ENCODE data around the gene SEMA5B.

SEMA5B gene

DNA sequence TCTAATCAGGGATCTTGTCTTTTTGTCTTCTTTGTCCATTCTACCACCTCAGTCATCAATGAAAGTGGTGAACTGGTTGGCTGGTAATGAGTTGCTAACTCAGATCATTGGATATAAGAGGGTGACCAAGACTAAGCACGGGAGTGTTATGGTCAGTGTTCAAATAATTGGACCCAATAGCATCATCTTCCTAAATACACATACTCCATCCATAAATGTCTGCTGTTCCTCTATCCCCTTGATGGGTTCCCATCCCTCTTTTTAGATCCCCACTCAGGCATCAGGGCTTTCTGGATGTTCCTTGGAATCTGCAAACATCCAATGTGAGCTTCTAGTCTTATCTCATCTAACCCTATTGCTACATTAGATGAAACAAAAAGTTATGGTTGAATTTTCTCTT is 3.5 kb downstream of the SEMA5B start:
- no peak for DNase-seq (ENCODE audit: low read depth in 2 of 2)

DNA sequence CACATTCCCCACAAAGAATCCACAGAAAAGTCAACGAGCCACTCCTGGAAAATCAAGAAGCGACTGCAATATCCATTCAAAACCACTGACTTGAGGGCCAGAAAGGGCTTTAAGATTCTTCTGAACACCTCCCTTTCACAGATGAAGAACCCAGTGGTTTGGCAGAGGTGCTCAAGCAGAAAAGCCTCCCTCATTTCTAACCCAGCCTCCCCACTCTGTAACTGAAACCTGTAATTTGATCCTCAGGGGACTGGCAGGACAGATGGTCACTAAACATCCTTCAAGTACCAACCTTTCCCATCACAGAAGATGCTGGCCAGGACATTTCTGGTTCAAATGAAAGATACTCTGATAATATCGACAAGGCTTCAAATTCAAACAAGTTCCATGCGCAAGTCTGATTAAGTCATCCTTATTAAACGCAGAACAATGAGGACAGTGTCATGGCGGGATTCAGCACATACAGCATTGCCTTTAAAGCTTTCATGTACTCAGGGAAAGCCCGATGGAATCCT is 5.5 kb downstream of the SEMA5B start:
- DNase-seq (ENCODE audit: low read depth in 2 of 2) = no peak

GRCh38 chr3:123021388-123021787 is 6.2 kb downstream of the SEMA5B start:
- no peak for DNase-seq (ENCODE audit: low read depth in 2 of 2)

- DNase-seq (ENCODE audit: low read depth in 2 of 2) = no peak
Observed at GRCh38 chr3:123020709-123021108, 6.9 kb downstream of the SEMA5B start.

GRCh38 chr3:123019591-123019990 is 8.0 kb downstream of the SEMA5B start:
- no peak for DNase-seq (ENCODE audit: low read depth in 2 of 2)

DNA sequence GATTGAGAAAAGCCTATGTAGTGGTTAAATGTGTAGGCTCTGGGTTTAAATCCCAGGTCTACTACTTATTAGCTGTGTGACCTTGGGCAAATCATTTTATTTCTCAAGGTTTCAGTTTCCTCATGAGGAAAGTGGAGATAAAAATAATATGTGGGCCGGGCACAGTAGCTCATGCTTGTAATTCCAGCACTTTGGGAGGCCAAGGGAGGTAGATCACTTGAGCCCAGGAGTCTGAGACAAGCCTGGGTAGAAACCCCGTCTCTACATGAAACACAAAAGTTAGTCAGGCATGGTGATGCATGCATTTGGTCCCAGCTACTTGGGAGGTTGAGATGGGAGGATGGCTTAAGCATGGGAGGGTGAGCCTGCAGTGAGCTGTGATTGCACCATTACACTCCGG is 8.4 kb downstream of the SEMA5B start:
- no peak for DNase-seq (ENCODE audit: low read depth in 2 of 2)

- DNase-seq (ENCODE audit: low read depth in 2 of 2) = no peak
Observed at GRCh38 chr3:123018683-123019082, 8.9 kb downstream of the SEMA5B start.

DNA sequence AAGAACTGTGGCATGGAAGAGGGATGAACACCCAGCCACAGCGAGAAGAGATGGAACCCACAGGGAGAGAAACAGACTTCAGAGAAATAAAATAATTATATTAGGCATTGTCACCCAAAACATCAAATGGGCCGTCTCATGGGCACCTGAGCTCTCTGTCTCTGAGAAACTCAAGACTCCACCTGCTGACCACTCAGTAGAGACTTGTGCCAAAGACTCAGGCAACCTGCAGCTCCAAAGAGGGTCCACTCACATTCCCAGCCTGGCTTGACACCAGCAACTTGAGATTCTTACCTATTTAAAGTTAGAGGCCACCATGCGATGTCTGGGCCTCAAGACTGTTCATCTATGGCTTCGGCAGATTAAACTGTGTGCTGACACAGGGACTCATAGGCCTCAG is 12.0 kb downstream of the SEMA5B start:
- no peak for DNase-seq (ENCODE audit: low read depth in 2 of 2)

DNA sequence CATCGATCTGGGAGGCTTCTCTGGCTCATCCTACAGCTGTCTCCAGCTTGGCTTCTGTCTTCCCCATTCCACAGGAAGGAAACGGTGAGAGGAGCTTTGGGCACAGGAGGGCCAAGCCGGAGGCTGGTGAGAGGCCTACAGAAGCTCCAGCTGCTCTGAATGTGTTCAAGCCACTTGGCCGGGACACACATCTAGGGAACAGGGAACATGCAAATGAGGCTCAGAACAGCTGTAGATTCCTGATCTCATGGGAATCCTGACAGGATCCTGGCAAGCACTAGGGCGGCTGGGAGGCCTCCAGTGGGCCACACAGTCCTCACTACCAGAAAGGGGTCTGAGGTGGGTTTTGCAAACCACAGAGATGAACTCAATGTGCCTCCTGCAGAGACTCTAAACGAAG is 13.7 kb downstream of the SEMA5B start:
- no peak for DNase-seq (ENCODE audit: low read depth in 2 of 2)

DNA sequence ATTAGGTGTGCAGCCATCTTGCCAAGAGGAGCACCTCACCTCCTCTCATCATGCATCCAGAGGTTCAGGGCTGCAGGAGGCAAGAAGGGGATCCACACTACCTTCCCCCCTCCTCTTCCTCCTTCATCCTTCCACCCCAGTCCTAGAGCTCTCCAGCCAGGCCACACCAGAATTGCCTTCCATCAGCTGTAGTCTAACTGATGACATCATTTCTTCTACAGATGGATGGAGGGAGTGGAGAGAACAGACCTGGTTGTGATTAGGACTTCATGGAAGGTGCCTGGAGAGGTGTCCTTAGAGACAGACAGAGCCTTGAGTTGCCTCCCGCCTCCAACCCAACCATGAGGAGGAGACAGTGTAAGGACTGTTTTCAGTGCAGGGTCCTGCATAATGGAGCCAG is 14.9 kb downstream of the SEMA5B start:
- DNase-seq (ENCODE audit: low read depth in 2 of 2) = no peak

DNA sequence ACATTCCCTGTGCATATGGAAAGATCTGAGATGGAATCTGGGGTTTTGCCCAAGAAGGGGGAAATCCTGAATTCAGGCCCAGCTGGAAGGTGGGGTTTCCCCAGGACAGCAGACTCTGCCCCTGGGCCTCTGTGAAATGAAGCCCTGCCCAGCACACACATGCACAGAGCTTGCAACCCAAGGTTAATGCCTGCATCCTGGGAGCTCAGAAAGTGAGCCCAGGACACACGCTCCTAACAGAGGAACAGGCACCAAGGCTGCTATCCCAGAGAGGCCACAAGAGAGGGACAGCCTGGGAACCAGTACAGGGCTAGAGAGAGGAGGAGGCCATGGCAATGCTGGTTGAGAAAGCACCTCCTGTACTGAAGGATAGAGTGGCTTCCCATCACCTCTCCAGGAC is 16.1 kb downstream of the SEMA5B start:
- no peak for DNase-seq (ENCODE audit: low read depth in 2 of 2)

DNA sequence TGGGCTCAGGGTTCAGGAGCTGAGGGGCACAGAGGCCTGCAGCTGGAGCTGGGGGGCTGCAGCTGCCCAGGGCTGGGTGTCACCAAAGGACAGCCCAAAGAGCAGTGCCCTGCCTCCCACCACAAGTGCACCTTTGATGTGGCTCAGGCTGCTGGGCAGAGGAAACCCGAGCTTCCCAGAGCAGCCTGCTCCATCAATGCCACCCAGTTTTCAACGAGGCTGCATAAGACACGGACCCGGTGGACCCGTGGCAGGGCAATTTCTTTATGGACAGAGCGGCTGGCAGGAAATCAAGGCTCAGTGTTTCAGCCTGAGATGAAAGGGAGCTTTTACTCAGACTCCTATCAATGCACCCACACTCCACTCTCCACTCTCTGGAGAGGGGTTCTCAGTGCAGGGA is 18.7 kb downstream of the SEMA5B start:
- DNase-seq (ENCODE audit: low read depth in 2 of 2) = no peak

DNA sequence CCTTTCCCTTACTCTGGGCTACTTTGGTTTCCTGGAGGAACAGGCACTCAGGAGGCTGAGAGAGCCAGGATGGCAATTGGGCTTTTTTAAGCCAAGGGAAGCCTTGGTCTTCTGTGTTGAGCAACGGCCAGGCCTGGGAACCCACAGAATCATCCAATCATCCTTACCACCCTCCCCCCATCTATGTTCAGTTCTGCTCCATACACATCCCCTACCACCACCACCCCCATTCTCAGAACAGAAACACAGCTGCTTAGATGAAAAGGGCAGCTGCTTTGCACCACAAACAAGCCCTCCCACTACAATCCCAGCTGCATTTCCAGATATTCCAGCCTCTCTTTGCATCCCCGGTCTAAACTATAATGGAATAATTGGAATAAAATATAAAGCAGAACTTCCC is 21.0 kb downstream of the SEMA5B start:
- no peak for DNase-seq (ENCODE audit: low read depth in 2 of 2)

DNA sequence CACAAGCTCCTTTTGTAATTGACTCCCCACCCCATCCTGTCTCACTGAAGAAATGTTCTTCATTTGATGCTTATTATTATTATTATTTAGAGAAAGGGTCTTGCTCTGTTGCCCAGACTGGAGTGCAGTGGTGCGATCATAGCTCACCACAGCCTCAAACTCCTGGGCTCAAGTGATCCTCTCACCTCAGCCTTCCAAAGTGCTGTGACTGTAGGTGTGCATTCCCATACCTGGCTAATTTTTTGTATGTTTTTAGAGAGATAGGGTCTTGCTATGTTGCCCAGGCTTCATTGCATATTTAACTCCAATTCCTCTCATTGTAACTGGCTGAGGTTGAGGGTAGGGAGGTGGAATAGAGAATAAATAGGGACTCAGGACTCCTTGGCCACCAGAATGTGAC is 22.3 kb downstream of the SEMA5B start:
- no peak for DNase-seq (ENCODE audit: low read depth in 2 of 2)

DNA sequence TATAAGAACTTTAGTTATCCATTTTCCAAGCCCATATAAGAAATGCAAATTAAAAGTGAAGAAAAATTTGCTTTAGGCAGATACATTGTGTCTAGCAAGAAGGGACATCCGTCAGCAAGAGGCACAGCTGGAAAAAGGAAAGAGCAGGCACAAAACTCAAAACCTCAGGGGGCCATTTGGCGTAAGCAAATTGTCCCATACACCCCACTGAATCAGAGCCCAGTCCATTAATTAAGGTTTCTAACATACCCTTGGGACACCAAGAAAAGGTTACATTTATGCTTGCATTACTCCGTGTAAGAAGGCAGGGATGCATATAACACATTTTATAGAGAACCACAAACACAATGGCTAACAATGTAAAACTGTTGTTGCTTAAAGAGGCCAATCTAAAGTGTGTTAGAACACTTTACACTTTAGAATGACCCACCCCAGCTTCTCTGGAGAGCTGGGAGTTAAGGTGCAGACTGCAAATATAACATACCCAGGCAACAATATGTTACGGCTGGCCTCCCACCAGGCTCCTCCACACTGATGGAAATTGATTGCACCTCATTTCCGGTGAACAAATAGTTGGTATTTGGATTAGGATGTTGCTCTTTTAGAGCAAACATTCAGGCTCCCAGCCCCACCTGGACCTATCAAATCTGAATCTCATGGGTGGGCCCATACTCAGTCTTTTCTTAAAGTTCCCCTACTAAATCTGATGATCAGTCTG is 23.2 kb downstream of the SEMA5B start:
- no peak for DNase-seq (ENCODE audit: low read depth in 2 of 2)

GRCh38 chr3:123002749-123003497 is 24.6 kb downstream of the SEMA5B start:
- DNase-seq (ENCODE audit: low read depth in 2 of 2) = no peak

DNA sequence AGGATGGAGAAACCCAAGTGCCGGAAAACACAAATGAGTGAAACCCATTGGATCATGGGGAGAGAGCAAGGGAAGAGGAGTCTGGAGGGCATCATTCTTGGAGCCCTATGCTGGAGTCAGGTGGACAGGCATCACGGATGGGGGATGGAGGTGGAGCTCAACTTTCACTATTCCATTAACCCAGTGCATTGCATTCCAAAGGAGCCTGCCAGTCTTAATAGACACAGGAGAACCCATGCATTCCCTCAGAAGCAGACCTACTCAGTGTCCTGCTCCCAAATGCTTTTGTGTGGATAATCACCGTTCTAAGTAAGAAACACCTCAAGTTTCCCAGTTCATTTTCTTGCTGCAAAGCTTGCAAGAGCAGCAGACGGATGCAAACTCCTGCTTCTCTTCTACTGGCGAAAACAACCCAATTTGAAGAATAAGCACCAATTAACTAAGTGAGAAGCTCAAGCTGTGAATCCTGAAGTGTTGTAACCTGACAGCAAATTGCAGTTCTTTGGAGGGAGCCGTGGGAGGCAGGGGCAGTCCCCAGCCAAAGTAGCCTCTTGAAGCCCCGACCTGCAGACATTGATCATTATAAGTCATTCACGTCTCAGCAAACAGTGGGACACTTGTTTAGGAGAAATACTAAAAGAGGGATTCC is 25.3 kb downstream of the SEMA5B start:
- DNase-seq (ENCODE audit: low read depth in 2 of 2) = no peak

- no peak for DNase-seq (ENCODE audit: low read depth in 2 of 2)
Observed at GRCh38 chr3:122998856-122999255, 28.7 kb downstream of the SEMA5B start.

DNA sequence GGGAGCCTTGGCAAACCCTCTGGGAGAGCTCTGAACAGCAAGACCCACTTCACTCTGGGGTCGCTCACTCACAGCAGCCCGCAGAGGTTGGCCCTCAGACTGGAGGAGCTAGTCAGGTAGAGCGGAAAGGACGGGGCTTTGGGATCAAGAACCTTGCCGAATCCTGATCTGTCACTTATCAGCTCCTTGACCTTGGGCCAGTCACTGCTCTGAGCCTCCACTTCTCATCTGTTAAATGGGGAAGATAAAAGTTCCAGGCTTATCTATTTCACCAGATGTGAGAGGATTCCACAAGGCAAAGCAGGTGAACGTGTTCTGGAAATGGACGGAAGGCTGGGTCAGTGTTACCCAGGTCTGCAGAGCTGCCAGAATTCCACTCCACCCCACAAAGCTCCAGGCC is 29.4 kb downstream of the SEMA5B start:
- DNase-seq (ENCODE audit: low read depth in 2 of 2) = no peak

DNA sequence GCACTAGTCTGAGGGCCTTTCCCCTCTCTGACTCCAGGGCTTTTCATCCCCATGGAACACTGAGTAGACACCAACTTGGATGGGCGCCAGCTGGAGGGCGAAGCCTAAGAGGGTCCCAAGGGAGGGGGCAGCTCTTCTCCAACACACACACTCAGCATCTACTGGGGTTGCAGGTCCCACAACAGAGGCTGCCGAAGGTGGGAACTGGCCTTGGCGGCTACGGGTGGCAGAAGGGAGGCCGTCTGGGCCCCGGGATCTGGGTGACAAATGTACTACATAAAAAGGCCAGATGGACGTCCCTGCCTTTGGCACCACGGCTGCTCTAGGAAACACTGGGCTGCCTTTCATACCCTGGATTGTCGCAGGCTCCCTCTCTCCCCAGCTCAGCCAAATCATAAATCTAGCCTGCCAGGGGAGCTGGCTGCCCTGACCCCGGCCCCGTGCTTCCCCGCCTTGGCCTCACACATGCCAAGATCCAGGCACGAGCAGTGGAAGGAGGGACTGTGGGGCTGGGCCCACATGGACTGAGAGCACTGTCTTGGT is 31.5 kb downstream of the SEMA5B start:
- DNase-seq (ENCODE audit: low read depth in 2 of 2) = no peak

- no peak for DNase-seq (ENCODE audit: low read depth in 2 of 2)
Observed at GRCh38 chr3:122994954-122995353, 32.6 kb downstream of the SEMA5B start.

GRCh38 chr3:122993124-122993978 is 34.2 kb downstream of the SEMA5B start:
- DNase-seq (ENCODE audit: low read depth in 2 of 2) = no peak

All from fibroblast of skin of left quadriceps (primary cell).